ENCODE measurements around the gene LKAAEAR1.

The LKAAEAR1 gene

GRCh38 chr20:64111841-64112641, 27.8 kb upstream of the LKAAEAR1 start:
- TF ChIP-seq, protein P1, sequence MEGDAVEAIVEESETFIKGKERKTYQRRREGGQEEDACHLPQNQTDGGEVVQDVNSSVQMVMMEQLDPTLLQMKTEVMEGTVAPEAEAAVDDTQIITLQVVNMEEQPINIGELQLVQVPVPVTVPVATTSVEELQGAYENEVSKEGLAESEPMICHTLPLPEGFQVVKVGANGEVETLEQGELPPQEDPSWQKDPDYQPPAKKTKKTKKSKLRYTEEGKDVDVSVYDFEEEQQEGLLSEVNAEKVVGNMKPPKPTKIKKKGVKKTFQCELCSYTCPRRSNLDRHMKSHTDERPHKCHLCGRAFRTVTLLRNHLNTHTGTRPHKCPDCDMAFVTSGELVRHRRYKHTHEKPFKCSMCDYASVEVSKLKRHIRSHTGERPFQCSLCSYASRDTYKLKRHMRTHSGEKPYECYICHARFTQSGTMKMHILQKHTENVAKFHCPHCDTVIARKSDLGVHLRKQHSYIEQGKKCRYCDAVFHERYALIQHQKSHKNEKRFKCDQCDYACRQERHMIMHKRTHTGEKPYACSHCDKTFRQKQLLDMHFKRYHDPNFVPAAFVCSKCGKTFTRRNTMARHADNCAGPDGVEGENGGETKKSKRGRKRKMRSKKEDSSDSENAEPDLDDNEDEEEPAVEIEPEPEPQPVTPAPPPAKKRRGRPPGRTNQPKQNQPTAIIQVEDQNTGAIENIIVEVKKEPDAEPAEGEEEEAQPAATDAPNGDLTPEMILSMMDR (IDR thresholded peaks at IDR 0.05; ENCODE audit: low read depth, low read length): 0 out of 2 replicates have a peak, but pooled peaks have one; percentile 4
- peak; percentile 91 for DNase-seq
- H3K9me3 ChIP-seq: no peaks in the 10 kb centered on the region
- peaks cover 59% of the 10 kb centered on the region for H3K4me1 ChIP-seq
- no peaks in the 10 kb centered on the region; the same call in 1 of the 2 replicates for H3K36me3 ChIP-seq
- H3K27me3 ChIP-seq: no peaks in the 10 kb centered on the region
- H3K4me3 ChIP-seq (ENCODE audit: low read depth, low read length): no peak overlapping the region

DNA sequence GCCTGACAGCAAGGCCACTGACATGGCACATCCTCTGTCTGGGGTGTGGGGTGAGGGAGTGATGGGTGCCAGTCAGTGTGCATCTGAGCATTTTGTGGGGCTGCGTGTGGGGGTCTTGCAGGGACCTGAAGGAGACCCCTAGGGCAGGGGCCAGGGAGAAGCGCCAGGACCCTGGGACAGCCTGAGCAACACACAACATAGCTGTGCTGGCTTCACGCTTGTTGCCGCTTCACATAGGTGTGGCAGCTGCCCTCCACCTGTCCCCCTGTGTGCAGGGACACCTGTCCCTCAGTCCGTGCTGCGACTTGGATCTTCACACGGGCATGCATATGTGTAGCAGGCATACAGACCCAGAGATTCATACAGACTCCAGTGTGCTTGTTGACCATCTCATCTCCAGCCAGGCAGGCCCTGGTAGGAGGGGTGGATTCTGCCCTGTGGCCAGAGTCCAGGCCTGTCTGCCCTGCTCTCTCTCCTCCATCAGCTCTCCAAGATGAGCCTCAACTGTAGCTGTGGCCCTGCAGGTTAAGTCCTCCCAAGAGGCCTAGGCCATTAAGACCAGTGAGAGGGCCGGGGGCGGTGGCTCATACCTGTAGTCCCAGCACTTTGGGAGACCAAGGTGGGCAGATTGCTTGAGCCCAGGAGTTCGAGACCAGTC, 26.3 kb upstream of the LKAAEAR1 start:
- Histone ChIP-seq H3K4me3 (ENCODE audit: low read depth, low read length) (no peak overlapping the region), H3K27me3 (no peaks in the 10 kb centered on the region), H3K9me3 (no peaks in the 10 kb centered on the region), H3K4me1 (peaks cover 59% of the 10 kb centered on the region), H3K36me3 (no peaks in the 10 kb centered on the region; the same call in 1 of the 2 replicates)
- no peak for DNase-seq
- TF ChIP-seq, protein P1 (IDR thresholded peaks at IDR 0.05; ENCODE audit: low read depth, low read length): no peak

DNA sequence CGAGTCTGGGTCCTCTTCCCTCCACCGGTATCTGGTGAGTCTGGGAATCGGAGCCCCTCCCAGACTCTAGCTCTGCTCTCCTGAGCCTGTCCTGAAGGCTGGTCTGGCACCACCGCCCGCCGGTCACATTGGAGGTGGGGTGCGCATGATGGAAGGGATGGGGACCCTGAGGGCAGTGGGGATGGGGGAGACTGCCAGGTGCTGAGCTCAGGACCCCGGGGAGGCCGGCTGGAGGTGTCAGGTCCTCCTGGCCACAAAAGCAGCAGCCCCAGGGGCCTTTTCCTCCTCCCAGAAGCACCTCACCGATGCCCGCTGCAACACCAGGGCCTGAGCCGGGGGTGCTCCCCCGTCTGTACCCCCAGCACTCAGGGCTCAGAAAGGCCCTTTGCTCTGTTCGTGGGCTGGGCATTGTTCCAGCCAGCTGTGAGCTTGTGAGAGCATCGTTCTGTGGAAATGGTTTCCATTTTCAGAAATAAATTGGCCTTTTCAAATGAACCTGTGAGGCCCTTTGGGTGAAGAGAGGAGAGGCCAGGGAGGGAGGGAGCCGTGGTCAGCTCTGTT, 25.7 kb upstream of the LKAAEAR1 start:
- H3K27me3 ChIP-seq: no peaks in the 10 kb centered on the region
- peaks cover 59% of the 10 kb centered on the region for H3K4me1 ChIP-seq
- DNase-seq: peak; percentile 31
- TF ChIP-seq, protein P1 (IDR thresholded peaks at IDR 0.05; ENCODE audit: low read depth, low read length): no peak
- no peaks in the 10 kb centered on the region for H3K9me3 ChIP-seq
- H3K4me3 ChIP-seq (ENCODE audit: low read depth, low read length): no peak overlapping the region
- H3K36me3 ChIP-seq: no peaks in the 10 kb centered on the region; the same call in 1 of the 2 replicates

DNA sequence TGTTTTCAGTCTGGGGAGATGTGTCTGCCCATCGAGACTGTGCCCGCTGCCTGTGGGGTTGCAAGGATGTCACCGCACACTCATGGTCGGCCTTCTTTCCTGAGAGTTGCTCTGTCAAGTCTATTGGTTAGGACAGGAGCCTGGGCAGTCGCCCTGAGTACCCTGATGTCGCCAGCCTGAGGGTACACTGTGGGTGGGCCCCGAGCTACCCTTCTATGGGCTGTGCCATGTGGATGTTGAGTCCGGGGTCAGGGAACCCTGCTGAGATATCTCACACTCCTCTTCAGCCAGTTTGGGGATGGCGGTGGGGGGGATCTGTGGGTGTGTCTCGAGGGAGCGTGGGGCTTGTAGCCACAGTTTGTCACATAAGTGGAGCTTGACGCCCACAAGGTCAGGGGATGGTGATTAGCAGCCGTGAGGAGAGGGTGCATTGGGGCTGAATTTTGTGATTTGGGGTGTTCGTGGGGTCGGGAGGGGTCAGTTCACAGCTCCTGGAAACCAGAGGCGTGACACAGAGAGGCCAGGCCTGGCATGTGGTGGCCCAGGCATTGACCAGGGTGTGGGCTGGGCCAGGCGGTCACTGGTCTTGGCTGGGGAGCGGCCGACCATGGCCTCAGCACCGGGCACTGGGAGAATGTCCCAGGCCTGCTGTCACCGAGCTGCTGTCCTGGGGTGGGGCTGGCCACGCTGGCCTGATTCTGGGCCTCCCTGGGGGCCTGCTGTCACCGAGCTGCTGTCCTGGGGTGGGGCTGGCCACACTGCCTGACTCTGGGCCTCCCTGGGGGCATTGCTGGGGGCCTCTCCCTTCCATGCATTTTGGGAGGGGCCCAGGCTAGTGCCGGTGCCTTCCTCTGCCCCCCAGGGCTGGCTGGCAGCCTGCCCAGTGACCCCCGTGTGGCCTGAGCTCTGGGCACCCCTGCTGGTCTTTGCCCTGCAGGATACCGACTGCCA, 24.8 kb upstream of the LKAAEAR1 start:
- Histone ChIP-seq H3K9me3 (no peaks in the 10 kb centered on the region), H3K4me3 (ENCODE audit: low read depth, low read length) (no peak overlapping the region), H3K27me3 (no peaks in the 10 kb centered on the region), H3K36me3 (no peaks in the 10 kb centered on the region; the same call in 1 of the 2 replicates), H3K4me1 (peaks cover 55% of the 10 kb centered on the region)
- TF ChIP-seq, protein P1 (IDR thresholded peaks at IDR 0.05; ENCODE audit: low read depth, low read length): no peak
- DNase-seq: no peak

DNA sequence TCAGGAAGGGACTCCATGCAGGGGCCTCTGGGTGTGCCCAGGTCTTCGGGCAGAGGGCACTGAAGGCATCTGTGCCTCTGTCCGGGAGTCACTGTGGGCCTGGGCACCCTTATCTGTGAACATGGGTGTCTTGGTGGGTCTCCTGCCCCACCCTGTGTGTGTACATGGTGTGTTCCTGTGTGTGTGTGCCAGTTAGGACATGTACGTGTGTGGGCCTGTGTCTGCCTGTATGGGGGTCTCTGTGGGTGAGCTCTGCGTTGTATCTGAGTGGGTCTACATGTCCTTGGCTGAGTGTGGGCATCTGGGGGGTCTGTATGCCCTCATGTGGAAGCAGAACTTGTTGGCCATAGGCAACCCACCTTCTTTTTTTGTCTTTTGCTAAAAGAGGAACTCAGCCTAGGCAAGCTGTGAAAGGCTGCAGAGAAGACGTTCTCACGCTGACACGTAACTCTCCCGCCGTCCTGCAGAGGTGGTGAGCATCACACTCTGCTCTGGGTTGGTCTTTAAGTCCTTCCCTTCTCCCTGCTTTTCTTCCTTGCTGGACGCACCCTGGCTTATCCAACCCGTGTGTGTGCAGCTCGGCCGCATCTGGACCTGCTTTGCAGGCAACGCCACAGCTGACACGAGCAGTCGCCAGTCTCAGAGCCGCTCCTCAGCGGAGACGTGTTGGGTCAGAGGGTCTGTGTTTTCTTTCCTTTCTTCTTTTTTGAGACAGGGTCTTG, 23.7 kb upstream of the LKAAEAR1 start:
- no peak overlapping the region for H3K4me3 ChIP-seq (ENCODE audit: low read depth, low read length)
- TF ChIP-seq, protein P1 (IDR thresholded peaks at IDR 0.05; ENCODE audit: low read depth, low read length): no peak

More for the DNA sequence above, 23.7 kb upstream of the LKAAEAR1 start:
- H3K36me3 ChIP-seq: no peaks in the 10 kb centered on the region; the same call in 1 of the 2 replicates
- no peak for DNase-seq
- no peaks in the 10 kb centered on the region for H3K9me3 ChIP-seq
- H3K27me3 ChIP-seq: no peaks in the 10 kb centered on the region
- peaks cover 44% of the 10 kb centered on the region for H3K4me1 ChIP-seq

All from BE2C (cell line).